IMR-90 (cell line): Measurements from ENCODE around the gene SPATA18.

Experiments used
- CEBPB ChIP-seq: IDR thresholded peaks from 2 replicates; pipeline ENCODE4 v1.6.1; 2012; ENCODE audit warnings: low read depth, low read length, improper control_type of control experiment
- CTCF ChIP-seq: conservative IDR thresholded peaks from 2 replicates; pipeline ENCODE4 v1.5.1; 2012; ENCODE audit warnings: mild to moderate bottlenecking, low read depth, low read length, improper control_type of control experiment
- POLR2A ChIP-seq: IDR thresholded peaks from 2 replicates; pipeline ENCODE4 v1.6.1; 2012; ENCODE audit warnings: mild to moderate bottlenecking, low read depth, low read length
- RAD21 ChIP-seq: IDR thresholded peaks from 2 replicates; pipeline ENCODE4 v1.6.1; 2012; ENCODE audit warnings: low read length, improper control_type of control experiment
- RFX5 ChIP-seq: IDR thresholded peaks from 2 replicates; pipeline ENCODE4 v1.8.0; 2012; ENCODE audit warnings: low read depth, mild to moderate bottlenecking, low read length, moderate library complexity
- TF ChIP-seq, protein P1 (sequence below): fragments of 150-350 bp; IDR thresholded peaks from 2 replicates; pipeline ENCODE4 v1.6.1; 2017; ENCODE audit warnings: mild to moderate bottlenecking, antibody characterized with exemption, low read length, low read depth

DNA sequence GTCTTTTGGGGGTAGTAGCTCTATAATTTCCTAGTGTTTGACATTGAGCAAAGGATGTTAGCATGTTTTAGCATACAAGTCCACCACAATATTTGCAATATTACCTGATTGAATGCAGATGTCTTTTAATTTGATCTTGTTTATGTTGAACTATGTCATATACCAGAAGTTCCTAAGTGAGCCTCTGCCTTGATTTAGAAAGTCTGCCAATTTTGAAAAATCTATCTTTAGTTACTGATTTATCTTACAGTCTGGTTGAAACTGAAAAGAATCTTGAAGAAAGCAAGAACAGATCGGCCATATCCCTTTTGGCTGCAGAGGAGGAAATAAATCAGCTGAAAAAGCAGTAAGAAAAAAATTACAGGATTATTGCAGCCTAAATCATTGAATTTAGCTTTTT is 18.5 kb downstream of the SPATA18 start:
- TF ChIP-seq CTCF (no peak), POLR2A (no peak), CEBPB (no peak), RAD21 (no peak), RFX5 (no peak)
- TF ChIP-seq, protein P1, sequence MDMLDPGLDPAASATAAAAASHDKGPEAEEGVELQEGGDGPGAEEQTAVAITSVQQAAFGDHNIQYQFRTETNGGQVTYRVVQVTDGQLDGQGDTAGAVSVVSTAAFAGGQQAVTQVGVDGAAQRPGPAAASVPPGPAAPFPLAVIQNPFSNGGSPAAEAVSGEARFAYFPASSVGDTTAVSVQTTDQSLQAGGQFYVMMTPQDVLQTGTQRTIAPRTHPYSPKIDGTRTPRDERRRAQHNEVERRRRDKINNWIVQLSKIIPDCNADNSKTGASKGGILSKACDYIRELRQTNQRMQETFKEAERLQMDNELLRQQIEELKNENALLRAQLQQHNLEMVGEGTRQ = no peak
